H9 (cell line): ENCODE results near the gene TLE4. TPM values are rescaled to one million over a fixed set of nuclear protein-coding genes. Genes with fewer than 3 reads are reported as not detected.

ENCODE experiments used
- DNase-seq: peaks from one replicate; pipeline ENCODE4 v3.0.0-alpha.2; 2017
- H2AFZ ChIP-seq: one replicate; pipeline ENCODE4 v1.6.1; 2013; ENCODE audit warnings: mild to moderate bottlenecking, low read length, control low read depth, moderate library complexity
- H2AK5ac ChIP-seq: 2 replicates; pipeline ENCODE4 v1.6.1; 2013; ENCODE audit warnings: low read length, control low read depth, mixed read lengths; ENCODE audit not compliant: insufficient read length
- H2BK120ac ChIP-seq: one replicate; pipeline ENCODE4 v1.6.1; 2013; ENCODE audit warnings: low read depth, mild to moderate bottlenecking, low read length, control low read depth, inconsistent platforms; ENCODE audit not compliant: poor library complexity, severe bottlenecking
- H2BK12ac ChIP-seq: 2 replicates; pipeline ENCODE4 v1.6.1; 2013; ENCODE audit warnings: low read length, control low read depth, mixed read lengths, low read depth; ENCODE audit not compliant: insufficient read length
- H2BK15ac ChIP-seq: 2 replicates; pipeline ENCODE4 v1.6.1; 2013; ENCODE audit warnings: low read depth, low read length, control low read depth
- H2BK20ac ChIP-seq: one replicate; pipeline ENCODE4 v1.6.1; 2013; ENCODE audit warnings: low read depth, mild to moderate bottlenecking, low read length, control low read depth, inconsistent platforms; ENCODE audit not compliant: poor library complexity, severe bottlenecking
- H2BK5ac ChIP-seq: 2 replicates; pipeline ENCODE4 v1.6.1; 2013; ENCODE audit warnings: low read length, control low read depth, mixed read lengths; ENCODE audit not compliant: insufficient read length
- H3K14ac ChIP-seq: 2 replicates; pipeline ENCODE4 v1.6.1; 2013; ENCODE audit warnings: low read length, control low read depth; ENCODE audit not compliant: insufficient read depth
- H3K18ac ChIP-seq: 2 replicates; pipeline ENCODE4 v1.6.1; 2013; ENCODE audit warnings: low read depth, mild to moderate bottlenecking, mixed read lengths, low read length, control low read depth; ENCODE audit not compliant: insufficient read length
- H3K23ac ChIP-seq: 2 replicates; pipeline ENCODE4 v1.6.1; 2013; ENCODE audit warnings: low read length, control low read depth, mixed read lengths, low read depth; ENCODE audit not compliant: insufficient read length
- H3K23me2 ChIP-seq: 2 replicates; pipeline ENCODE4 v1.6.1; 2013; ENCODE audit warnings: low read depth, mild to moderate bottlenecking, mixed read lengths, low read length, control low read depth; ENCODE audit not compliant: insufficient read length, poor library complexity, severe bottlenecking
- H3K27ac ChIP-seq: 2 replicates; pipeline ENCODE4 v1.5.1; 2013; ENCODE audit warnings: low read length, control low read depth, mixed read lengths, low read depth; ENCODE audit not compliant: insufficient read length
- H3K27me3 ChIP-seq: 2 replicates; pipeline ENCODE4 v1.6.1; 2013; ENCODE audit warnings: low read length, control low read depth, inconsistent platforms; ENCODE audit not compliant: insufficient read depth
- H3K4ac ChIP-seq: 2 replicates; pipeline ENCODE4 v1.6.1; 2013; ENCODE audit warnings: low read depth, mild to moderate bottlenecking, control low read depth, inconsistent platforms, low read length, moderate library complexity
- H3K4me1 ChIP-seq: 2 replicates; pipeline ENCODE4 v1.6.1; 2013; ENCODE audit warnings: low read length, control low read depth, inconsistent platforms; ENCODE audit not compliant: insufficient read depth
- H3K4me2 ChIP-seq: 2 replicates; pipeline ENCODE4 v1.6.1; 2013; ENCODE audit warnings: low read length, control low read depth, mixed read lengths; ENCODE audit not compliant: insufficient read length, insufficient read depth
- H3K56ac ChIP-seq: 2 replicates; pipeline ENCODE4 v1.6.1; 2013; ENCODE audit warnings: low read depth, mild to moderate bottlenecking, mixed read lengths, low read length, control low read depth; ENCODE audit not compliant: insufficient read length
- H3K79me1 ChIP-seq: 2 replicates; pipeline ENCODE4 v1.6.1; 2013; ENCODE audit warnings: low read depth, mild to moderate bottlenecking, moderate library complexity, low read length, control low read depth, inconsistent platforms; ENCODE audit not compliant: insufficient read depth, poor library complexity, severe bottlenecking
- H3K79me2 ChIP-seq: 2 replicates; pipeline ENCODE4 v1.6.1; 2013; ENCODE audit warnings: low read length, control low read depth, inconsistent platforms; ENCODE audit not compliant: insufficient read depth
- H3K9ac ChIP-seq: 2 replicates; pipeline ENCODE4 v1.6.1; 2013; ENCODE audit warnings: low read length, control low read depth, mixed read lengths; ENCODE audit not compliant: insufficient read length; ENCODE audit errors: extremely low read depth
- H3K9me3 ChIP-seq: one replicate; pipeline ENCODE4 v1.6.1; 2013; ENCODE audit warnings: low read depth, low read length, inconsistent platforms; ENCODE audit not compliant: control insufficient read depth
- H3T11ph ChIP-seq: one replicate; pipeline ENCODE4 v1.6.1; 2013; ENCODE audit warnings: mild to moderate bottlenecking, low read length, control low read depth, inconsistent platforms
- H4K20me1 ChIP-seq: one replicate; pipeline ENCODE4 v1.6.1; 2013; ENCODE audit not compliant: control insufficient read depth, insufficient read length, insufficient read depth
- H4K5ac ChIP-seq: 2 replicates; pipeline ENCODE4 v1.6.1; 2013; ENCODE audit warnings: low read depth, mild to moderate bottlenecking, mixed read lengths, low read length, control low read depth; ENCODE audit not compliant: insufficient read length
- H4K8ac ChIP-seq: replicated peaks from 2 replicates; pipeline ENCODE4 v1.6.1; 2013; ENCODE audit warnings: low read length, control low read depth, mixed read lengths, low read depth; ENCODE audit not compliant: insufficient read length
- H4K91ac ChIP-seq: 2 replicates; pipeline ENCODE4 v1.6.1; 2013; ENCODE audit warnings: low read depth, mild to moderate bottlenecking, moderate library complexity, mixed read lengths, low read length, control low read depth; ENCODE audit not compliant: insufficient read length
- H3K27ac Mint-ChIP-seq, 3 experiments: 2 replicates in 2 of 3; 3 replicates in 1 of 3; pipeline ENCODE4 v1.8.0; 2020 to 2021; ENCODE audit warnings: mixed read lengths in 3 of 3, mild to moderate bottlenecking in 1 of 3, moderate library complexity in 1 of 3
- H3K27me3 Mint-ChIP-seq: 2 replicates; pipeline ENCODE4 v1.8.0; 2021; ENCODE audit warnings: low read depth, mild to moderate bottlenecking, moderate library complexity, mixed read lengths
- H3K36me3 Mint-ChIP-seq, 3 experiments: 2 replicates in 2 of 3; 3 replicates in 1 of 3; pipeline ENCODE4 v1.8.0; 2020 to 2021; ENCODE audit warnings: low read depth in 3 of 3, mixed read lengths in 3 of 3; ENCODE audit not compliant: insufficient read depth in 1 of 3
- H3K4me1 Mint-ChIP-seq, 2 experiments: 2 replicates each; pipeline ENCODE4 v1.8.0; 2020; ENCODE audit warnings: mixed read lengths in 2 of 2
- H3K4me3 Mint-ChIP-seq, 2 experiments: 2 replicates in 1 of 2; 3 replicates in 1 of 2; pipeline ENCODE4 v1.8.0; 2020 to 2021; ENCODE audit warnings: mild to moderate bottlenecking in 2 of 2, mixed read lengths in 2 of 2, moderate library complexity in 1 of 2
- H3K9me3 Mint-ChIP-seq, 2 experiments: 2 replicates in 1 of 2; 3 replicates in 1 of 2; pipeline ENCODE4 v1.8.0; 2020; ENCODE audit warnings: mild to moderate bottlenecking in 2 of 2, mixed read lengths in 2 of 2, moderate library complexity in 1 of 2
- WGBS: extraction: QIAGEN DNeasy Blood & Tissue Kit; methylation state at CpG from one replicate; pipeline ENCODE4 v1.1.7; 2013; ENCODE audit warnings: missing lambda C conversion rate, low lambda C conversion rate, mixed read lengths; ENCODE audit not compliant: insufficient read length; ENCODE audit errors: extremely low coverage; 5-methylcytosine and 5-hydroxymethylcytosine counted together
- total RNA-seq: library from RNA; stranded (reverse); gene quantifications from 2 replicates; pipeline ENCODE4 v1.2.1, GENCODE V29; 2021
- TF ChIP-seq, protein P1 (sequence below): fragments of 200-600 bp; sonication (generic); conservative IDR thresholded peaks from 3 replicates; pipeline ENCODE4 v1.8.0; 2021; ENCODE audit warnings: antibody characterized with exemption, mild to moderate bottlenecking

Gene TLE4
- total RNA-seq, 1 experiment from 2014 or later: 35.1 TPM

DNA sequence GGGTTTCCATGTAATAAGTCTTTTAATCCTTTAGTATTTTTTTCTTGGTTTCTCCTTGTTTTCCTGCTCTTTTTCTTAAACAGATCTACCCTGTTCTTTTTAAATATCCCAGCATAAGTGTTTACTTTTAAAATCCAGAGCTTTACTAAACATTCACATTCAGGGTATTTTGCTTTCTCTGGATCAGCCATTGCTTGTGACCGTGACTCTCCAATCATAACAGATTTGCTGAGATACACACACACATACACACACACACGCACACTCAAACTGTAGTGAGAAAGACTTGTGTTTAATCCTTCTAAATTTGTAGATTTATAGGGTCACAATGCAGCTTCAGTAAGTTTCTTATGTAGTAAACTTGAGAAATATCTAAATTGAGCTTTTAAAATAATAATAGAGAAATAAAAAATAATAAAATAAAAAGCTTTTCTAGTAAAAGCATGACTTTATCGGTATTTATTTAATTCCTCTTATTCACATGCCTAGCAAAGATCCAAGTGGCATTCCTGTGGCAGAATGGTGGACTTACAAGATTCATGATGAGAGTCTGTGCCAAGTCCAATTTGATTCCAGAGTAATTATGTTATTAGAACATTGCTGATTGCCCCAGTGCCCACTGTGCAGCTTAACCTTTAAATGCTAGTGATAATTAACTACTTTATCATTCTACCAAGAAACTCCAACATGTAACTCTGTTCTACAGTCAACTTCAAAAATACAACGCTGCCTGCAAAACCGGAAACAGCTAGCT lies 129.0 kb downstream of the TLE4 start:
- Mint-ChIP-seq H3K9me3 (no peaks in the 10 kb centered on the region), H3K4me1 (peaks cover 27 to 32% of the 10 kb centered on the region in 2 experiments), H3K4me3 (no peak overlapping the region), H3K27me3 (no peaks in the 10 kb centered on the region), H3K27ac (no peak overlapping the region), H3K36me3 (peaks cover 4 to 15% (median 12%) of the 10 kb centered on the region in 3 experiments; a peak in 5 of 7 replicates)
- TF ChIP-seq, protein P1, sequence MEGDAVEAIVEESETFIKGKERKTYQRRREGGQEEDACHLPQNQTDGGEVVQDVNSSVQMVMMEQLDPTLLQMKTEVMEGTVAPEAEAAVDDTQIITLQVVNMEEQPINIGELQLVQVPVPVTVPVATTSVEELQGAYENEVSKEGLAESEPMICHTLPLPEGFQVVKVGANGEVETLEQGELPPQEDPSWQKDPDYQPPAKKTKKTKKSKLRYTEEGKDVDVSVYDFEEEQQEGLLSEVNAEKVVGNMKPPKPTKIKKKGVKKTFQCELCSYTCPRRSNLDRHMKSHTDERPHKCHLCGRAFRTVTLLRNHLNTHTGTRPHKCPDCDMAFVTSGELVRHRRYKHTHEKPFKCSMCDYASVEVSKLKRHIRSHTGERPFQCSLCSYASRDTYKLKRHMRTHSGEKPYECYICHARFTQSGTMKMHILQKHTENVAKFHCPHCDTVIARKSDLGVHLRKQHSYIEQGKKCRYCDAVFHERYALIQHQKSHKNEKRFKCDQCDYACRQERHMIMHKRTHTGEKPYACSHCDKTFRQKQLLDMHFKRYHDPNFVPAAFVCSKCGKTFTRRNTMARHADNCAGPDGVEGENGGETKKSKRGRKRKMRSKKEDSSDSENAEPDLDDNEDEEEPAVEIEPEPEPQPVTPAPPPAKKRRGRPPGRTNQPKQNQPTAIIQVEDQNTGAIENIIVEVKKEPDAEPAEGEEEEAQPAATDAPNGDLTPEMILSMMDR: no peak
- WGBS: no CpG with 5 or more reads among the region's 5 CpGs
- Histone ChIP-seq H2BK15ac (no peak overlapping the region), H3K4me1 (no peaks in the 10 kb centered on the region), H2BK5ac (no peak overlapping the region), H4K5ac (no peak overlapping the region), H3K9me3 (no peaks in the 10 kb centered on the region), H2AFZ (no peak overlapping the region), H2BK12ac (no peak overlapping the region), H3T11ph (no peak overlapping the region), H3K4me2 (no peak overlapping the region), H4K20me1 (no peaks in the 10 kb centered on the region), H3K18ac (no peak overlapping the region), H3K79me2 (no peaks in the 10 kb centered on the region), H2AK5ac (no peak overlapping the region), H3K14ac (no peak overlapping the region), H3K56ac (no peak overlapping the region), H3K9ac (no peak overlapping the region), H4K91ac (no peak overlapping the region), H4K8ac (no peak overlapping the region), H3K4ac (no peak overlapping the region), H3K27ac (no peak overlapping the region), H3K27me3 (no peaks in the 10 kb centered on the region), H2BK120ac (no peak overlapping the region), H3K23me2 (no peaks in the 10 kb centered on the region), H3K79me1 (no peaks in the 10 kb centered on the region), H2BK20ac (no peak overlapping the region), H3K23ac (no peak overlapping the region)
- no peak for DNase-seq
